WTC11 (cell line): ENCODE data around the gene STAMBPL1.

Experiments used
- CREB1 ChIP-seq: sonication (generic); formaldehyde crosslinking; IDR thresholded peaks from 2 replicates; pipeline ENCODE4 v1.8.0; 2023; ENCODE audit warnings: mild to moderate bottlenecking, missing genetic modification reagents
- NFE2L1 ChIP-seq: sonication (generic); formaldehyde crosslinking; IDR thresholded peaks from 2 replicates; pipeline ENCODE4 v1.8.1; 2023; ENCODE audit warnings: missing genetic modification reagents
- NR2C2 ChIP-seq: sonication (generic); formaldehyde crosslinking; IDR thresholded peaks from 2 replicates; pipeline ENCODE4 v1.8.0; 2022; ENCODE audit warnings: mild to moderate bottlenecking, missing genetic modification reagents
- SP1 ChIP-seq: sonication (generic); formaldehyde crosslinking; conservative IDR thresholded peaks from 2 replicates; pipeline ENCODE4 v1.8.1; 2022; ENCODE audit warnings: missing genetic modification reagents
- ZNF416 ChIP-seq: fragments of 250-450 bp; sonication (Bioruptor Pico); IDR thresholded peaks from 2 replicates; pipeline ENCODE4 v1.9.0; 2021; ENCODE audit warnings: mild to moderate bottlenecking, inconsistent platforms
- ZNF671 ChIP-seq: fragments of 250-450 bp; sonication (Bioruptor Pico); IDR thresholded peaks from 2 replicates; pipeline ENCODE4 v1.8.0; 2021; ENCODE audit warnings: mild to moderate bottlenecking
- TF ChIP-seq, protein P1 (sequence below): fragments of 250-450 bp; sonication (Bioruptor Pico); IDR thresholded peaks from 2 replicates; pipeline ENCODE4 v1.9.0; 2021; ENCODE audit warnings: mild to moderate bottlenecking, borderline replicate concordance
- TF ChIP-seq, protein P2 (sequence below): fragments of 200-600 bp; IDR thresholded peaks from 2 replicates; pipeline ENCODE4 v1.8.0; 2022; ENCODE audit warnings: antibody characterized with exemption
- TF ChIP-seq, protein P3 (sequence below): sonication (generic); formaldehyde crosslinking; IDR thresholded peaks from 2 replicates; pipeline ENCODE4 v1.8.0; 2023; ENCODE audit warnings: missing genetic modification reagents, mild to moderate bottlenecking, borderline replicate concordance
- TF ChIP-seq, protein P4 (sequence below): sonication (generic); formaldehyde crosslinking; IDR thresholded peaks from 2 replicates; pipeline ENCODE4 v1.8.0; 2023; ENCODE audit warnings: missing genetic modification reagents
- TF ChIP-seq, protein P5 (sequence below): sonication (generic); formaldehyde crosslinking; IDR thresholded peaks from 2 replicates; pipeline ENCODE4 v1.8.0; 2022; ENCODE audit warnings: mild to moderate bottlenecking, missing genetic modification reagents
- TF ChIP-seq, protein P6 (sequence below): sonication (generic); formaldehyde crosslinking; IDR thresholded peaks from 2 replicates; pipeline ENCODE4 v1.8.1; 2023; ENCODE audit warnings: mild to moderate bottlenecking, missing genetic modification reagents, moderate library complexity

DNA sequence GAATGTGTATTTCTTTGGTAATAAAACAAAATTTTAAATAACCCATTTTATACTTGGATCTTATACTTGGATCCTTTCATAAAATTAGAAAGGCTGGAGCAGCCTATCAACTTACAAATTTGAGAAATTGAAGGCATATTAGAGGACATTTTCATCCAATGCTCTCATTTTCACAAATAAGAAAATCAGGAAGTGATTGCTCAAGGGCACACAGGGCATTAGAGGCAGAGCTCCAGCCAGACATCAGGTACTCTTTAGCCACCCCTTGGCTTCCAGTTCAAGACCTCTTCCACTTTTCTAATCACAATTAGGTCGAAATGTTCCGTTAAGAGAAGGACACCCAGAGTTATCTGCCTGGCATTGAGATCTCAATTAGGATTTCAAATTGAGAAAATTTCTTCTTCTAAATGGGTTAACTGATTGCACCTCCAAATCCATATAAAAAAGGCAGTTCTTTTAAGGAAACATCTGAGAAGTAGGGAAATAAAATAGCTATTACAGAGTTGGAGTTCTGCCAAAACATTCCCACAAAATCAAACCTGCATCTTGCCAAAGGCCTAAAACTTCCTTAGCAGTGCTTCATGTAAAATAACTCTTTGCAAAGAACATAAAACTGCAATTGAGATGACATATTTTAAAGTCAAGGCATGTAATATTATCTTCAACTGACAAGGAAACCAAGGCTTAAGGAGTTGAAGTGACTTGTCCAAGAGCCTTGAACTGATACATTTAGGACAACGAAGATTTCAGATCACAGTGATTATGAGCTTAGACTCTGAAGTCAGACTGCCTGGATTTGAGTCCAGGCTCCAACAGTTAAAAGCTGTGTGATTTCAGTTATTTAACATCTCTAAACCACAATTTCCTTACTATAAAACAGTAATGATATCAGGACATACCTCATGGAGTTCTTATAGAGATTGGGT, 70.1 kb downstream of the STAMBPL1 start:
- TF ChIP-seq, protein P1, sequence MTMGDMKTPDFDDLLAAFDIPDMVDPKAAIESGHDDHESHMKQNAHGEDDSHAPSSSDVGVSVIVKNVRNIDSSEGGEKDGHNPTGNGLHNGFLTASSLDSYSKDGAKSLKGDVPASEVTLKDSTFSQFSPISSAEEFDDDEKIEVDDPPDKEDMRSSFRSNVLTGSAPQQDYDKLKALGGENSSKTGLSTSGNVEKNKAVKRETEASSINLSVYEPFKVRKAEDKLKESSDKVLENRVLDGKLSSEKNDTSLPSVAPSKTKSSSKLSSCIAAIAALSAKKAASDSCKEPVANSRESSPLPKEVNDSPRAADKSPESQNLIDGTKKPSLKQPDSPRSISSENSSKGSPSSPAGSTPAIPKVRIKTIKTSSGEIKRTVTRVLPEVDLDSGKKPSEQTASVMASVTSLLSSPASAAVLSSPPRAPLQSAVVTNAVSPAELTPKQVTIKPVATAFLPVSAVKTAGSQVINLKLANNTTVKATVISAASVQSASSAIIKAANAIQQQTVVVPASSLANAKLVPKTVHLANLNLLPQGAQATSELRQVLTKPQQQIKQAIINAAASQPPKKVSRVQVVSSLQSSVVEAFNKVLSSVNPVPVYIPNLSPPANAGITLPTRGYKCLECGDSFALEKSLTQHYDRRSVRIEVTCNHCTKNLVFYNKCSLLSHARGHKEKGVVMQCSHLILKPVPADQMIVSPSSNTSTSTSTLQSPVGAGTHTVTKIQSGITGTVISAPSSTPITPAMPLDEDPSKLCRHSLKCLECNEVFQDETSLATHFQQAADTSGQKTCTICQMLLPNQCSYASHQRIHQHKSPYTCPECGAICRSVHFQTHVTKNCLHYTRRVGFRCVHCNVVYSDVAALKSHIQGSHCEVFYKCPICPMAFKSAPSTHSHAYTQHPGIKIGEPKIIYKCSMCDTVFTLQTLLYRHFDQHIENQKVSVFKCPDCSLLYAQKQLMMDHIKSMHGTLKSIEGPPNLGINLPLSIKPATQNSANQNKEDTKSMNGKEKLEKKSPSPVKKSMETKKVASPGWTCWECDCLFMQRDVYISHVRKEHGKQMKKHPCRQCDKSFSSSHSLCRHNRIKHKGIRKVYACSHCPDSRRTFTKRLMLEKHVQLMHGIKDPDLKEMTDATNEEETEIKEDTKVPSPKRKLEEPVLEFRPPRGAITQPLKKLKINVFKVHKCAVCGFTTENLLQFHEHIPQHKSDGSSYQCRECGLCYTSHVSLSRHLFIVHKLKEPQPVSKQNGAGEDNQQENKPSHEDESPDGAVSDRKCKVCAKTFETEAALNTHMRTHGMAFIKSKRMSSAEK = no peak
- TF ChIP-seq, protein P2, sequence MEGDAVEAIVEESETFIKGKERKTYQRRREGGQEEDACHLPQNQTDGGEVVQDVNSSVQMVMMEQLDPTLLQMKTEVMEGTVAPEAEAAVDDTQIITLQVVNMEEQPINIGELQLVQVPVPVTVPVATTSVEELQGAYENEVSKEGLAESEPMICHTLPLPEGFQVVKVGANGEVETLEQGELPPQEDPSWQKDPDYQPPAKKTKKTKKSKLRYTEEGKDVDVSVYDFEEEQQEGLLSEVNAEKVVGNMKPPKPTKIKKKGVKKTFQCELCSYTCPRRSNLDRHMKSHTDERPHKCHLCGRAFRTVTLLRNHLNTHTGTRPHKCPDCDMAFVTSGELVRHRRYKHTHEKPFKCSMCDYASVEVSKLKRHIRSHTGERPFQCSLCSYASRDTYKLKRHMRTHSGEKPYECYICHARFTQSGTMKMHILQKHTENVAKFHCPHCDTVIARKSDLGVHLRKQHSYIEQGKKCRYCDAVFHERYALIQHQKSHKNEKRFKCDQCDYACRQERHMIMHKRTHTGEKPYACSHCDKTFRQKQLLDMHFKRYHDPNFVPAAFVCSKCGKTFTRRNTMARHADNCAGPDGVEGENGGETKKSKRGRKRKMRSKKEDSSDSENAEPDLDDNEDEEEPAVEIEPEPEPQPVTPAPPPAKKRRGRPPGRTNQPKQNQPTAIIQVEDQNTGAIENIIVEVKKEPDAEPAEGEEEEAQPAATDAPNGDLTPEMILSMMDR = no peak
- TF ChIP-seq, protein P3, sequence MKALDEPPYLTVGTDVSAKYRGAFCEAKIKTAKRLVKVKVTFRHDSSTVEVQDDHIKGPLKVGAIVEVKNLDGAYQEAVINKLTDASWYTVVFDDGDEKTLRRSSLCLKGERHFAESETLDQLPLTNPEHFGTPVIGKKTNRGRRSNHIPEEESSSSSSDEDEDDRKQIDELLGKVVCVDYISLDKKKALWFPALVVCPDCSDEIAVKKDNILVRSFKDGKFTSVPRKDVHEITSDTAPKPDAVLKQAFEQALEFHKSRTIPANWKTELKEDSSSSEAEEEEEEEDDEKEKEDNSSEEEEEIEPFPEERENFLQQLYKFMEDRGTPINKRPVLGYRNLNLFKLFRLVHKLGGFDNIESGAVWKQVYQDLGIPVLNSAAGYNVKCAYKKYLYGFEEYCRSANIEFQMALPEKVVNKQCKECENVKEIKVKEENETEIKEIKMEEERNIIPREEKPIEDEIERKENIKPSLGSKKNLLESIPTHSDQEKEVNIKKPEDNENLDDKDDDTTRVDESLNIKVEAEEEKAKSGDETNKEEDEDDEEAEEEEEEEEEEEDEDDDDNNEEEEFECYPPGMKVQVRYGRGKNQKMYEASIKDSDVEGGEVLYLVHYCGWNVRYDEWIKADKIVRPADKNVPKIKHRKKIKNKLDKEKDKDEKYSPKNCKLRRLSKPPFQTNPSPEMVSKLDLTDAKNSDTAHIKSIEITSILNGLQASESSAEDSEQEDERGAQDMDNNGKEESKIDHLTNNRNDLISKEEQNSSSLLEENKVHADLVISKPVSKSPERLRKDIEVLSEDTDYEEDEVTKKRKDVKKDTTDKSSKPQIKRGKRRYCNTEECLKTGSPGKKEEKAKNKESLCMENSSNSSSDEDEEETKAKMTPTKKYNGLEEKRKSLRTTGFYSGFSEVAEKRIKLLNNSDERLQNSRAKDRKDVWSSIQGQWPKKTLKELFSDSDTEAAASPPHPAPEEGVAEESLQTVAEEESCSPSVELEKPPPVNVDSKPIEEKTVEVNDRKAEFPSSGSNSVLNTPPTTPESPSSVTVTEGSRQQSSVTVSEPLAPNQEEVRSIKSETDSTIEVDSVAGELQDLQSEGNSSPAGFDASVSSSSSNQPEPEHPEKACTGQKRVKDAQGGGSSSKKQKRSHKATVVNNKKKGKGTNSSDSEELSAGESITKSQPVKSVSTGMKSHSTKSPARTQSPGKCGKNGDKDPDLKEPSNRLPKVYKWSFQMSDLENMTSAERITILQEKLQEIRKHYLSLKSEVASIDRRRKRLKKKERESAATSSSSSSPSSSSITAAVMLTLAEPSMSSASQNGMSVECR (CRISPR knock-in tag) = no peak
- TF ChIP-seq, protein P4, sequence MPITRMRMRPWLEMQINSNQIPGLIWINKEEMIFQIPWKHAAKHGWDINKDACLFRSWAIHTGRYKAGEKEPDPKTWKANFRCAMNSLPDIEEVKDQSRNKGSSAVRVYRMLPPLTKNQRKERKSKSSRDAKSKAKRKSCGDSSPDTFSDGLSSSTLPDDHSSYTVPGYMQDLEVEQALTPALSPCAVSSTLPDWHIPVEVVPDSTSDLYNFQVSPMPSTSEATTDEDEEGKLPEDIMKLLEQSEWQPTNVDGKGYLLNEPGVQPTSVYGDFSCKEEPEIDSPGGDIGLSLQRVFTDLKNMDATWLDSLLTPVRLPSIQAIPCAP (CRISPR knock-in tag) = no peak
- TF ChIP-seq NFE2L1 (CRISPR knock-in tag) = no peak
- TF ChIP-seq CREB1 = no peak
- TF ChIP-seq, protein P5, sequence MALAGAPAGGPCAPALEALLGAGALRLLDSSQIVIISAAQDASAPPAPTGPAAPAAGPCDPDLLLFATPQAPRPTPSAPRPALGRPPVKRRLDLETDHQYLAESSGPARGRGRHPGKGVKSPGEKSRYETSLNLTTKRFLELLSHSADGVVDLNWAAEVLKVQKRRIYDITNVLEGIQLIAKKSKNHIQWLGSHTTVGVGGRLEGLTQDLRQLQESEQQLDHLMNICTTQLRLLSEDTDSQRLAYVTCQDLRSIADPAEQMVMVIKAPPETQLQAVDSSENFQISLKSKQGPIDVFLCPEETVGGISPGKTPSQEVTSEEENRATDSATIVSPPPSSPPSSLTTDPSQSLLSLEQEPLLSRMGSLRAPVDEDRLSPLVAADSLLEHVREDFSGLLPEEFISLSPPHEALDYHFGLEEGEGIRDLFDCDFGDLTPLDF (CRISPR knock-in tag) = no peak
- TF ChIP-seq, protein P6, sequence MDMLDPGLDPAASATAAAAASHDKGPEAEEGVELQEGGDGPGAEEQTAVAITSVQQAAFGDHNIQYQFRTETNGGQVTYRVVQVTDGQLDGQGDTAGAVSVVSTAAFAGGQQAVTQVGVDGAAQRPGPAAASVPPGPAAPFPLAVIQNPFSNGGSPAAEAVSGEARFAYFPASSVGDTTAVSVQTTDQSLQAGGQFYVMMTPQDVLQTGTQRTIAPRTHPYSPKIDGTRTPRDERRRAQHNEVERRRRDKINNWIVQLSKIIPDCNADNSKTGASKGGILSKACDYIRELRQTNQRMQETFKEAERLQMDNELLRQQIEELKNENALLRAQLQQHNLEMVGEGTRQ (CRISPR knock-in tag) = no peak
- no peak for TF ChIP-seq ZNF671 (CRISPR knock-in tag)
- TF ChIP-seq SP1 (CRISPR knock-in tag) = no peak
- TF ChIP-seq NR2C2 (CRISPR knock-in tag) = no peak
- TF ChIP-seq ZNF416 (CRISPR knock-in tag) = no peak
